IgD-negative memory B cell (primary cell): ENCODE data around the gene SYT6. TPM values are rescaled to one million over a fixed set of nuclear protein-coding genes. Genes with fewer than 3 reads are reported as not detected.
"Not testable (repeated sequence)": the region's sequence is repeated elsewhere in the genome, so short reads cannot be mapped to it uniquely, and the experiment has no call there.

Experiments
- H3K27ac Mint-ChIP-seq, 3 donors: one replicate each; pipeline ENCODE4 v1.8.0; 2020 to 2022; ENCODE audit warnings: mild to moderate bottlenecking in 3 of 3, mixed read lengths in 3 of 3, moderate library complexity in 1 of 3
- H3K27me3 Mint-ChIP-seq: one replicate; pipeline ENCODE4 v1.8.0; 2021; ENCODE audit warnings: mixed read lengths
- H3K36me3 Mint-ChIP-seq: one replicate; pipeline ENCODE4 v1.8.0; 2020; ENCODE audit warnings: mild to moderate bottlenecking, mixed read lengths
- H3K4me1 Mint-ChIP-seq, 3 donors: one replicate each; pipeline ENCODE4 v1.8.0; 2020 to 2022; ENCODE audit warnings: mixed read lengths in 3 of 3, mild to moderate bottlenecking in 1 of 3
- H3K4me3 Mint-ChIP-seq, 4 donors: one replicate each; pipeline ENCODE4 v1.8.0; 2020 to 2022; ENCODE audit warnings: mild to moderate bottlenecking in 4 of 4, mixed read lengths in 4 of 4, moderate library complexity in 3 of 4
- H3K9me3 Mint-ChIP-seq, 3 donors: one replicate each; pipeline ENCODE4 v1.8.0; 2020 to 2021; ENCODE audit warnings: mixed read lengths in 3 of 3, mild to moderate bottlenecking in 1 of 3
- polyA plus RNA-seq: library from polyadenylated mRNA; unstranded; fragments of 300-500 nt; fragmentation: Illumina TruSeq; gene quantifications from one replicate; pipeline ENCODE4 v1.2.3, GENCODE V29; 2021

Gene SYT6
- polyA plus RNA-seq, 1 donor from 2014 or later, result not detected

GRCh38 chr1:114062477-114063099 lies 91.1 kb downstream of the SYT6 start:
- H3K36me3 Mint-ChIP-seq, result no peaks in the 10 kb centered on the region
- no peak overlapping the region for H3K27ac Mint-ChIP-seq
- H3K4me3 Mint-ChIP-seq, result no peak overlapping the region
- H3K27me3 Mint-ChIP-seq, result peaks cover 3% of the 10 kb centered on the region
- H3K9me3 Mint-ChIP-seq, result peaks cover 0 to 11% (median 3%) of the 10 kb centered on the region in 3 donors
- H3K4me1 Mint-ChIP-seq, result no peaks in the 10 kb centered on the region

- H3K4me3 Mint-ChIP-seq, result no peak overlapping the region
- H3K27me3 Mint-ChIP-seq, result peaks cover 5% of the 10 kb centered on the region
- H3K27ac Mint-ChIP-seq, result no peak overlapping the region
- peaks cover 0 to 15% (median 3%) of the 10 kb centered on the region in 3 donors for H3K9me3 Mint-ChIP-seq
- no peaks in the 10 kb centered on the region for H3K36me3 Mint-ChIP-seq
- no peaks in the 10 kb centered on the region for H3K4me1 Mint-ChIP-seq
Measured at GRCh38 chr1:114061121-114061830, 92.4 kb downstream of the SYT6 start.

- peaks cover 0 to 15% (median 3%) of the 10 kb centered on the region in 3 donors for H3K9me3 Mint-ChIP-seq
Measured at GRCh38 chr1:114058236-114058635, 95.4 kb downstream of the SYT6 start.

GRCh38 chr1:114054148-114054547 lies 99.5 kb downstream of the SYT6 start:
- H3K27ac Mint-ChIP-seq, result no peak overlapping the region
- H3K9me3 Mint-ChIP-seq, result peaks cover 0 to 5% (median 0%) of the 10 kb centered on the region in 3 donors
- peaks cover 2% of the 10 kb centered on the region for H3K27me3 Mint-ChIP-seq
- H3K36me3 Mint-ChIP-seq, result no peaks in the 10 kb centered on the region
- H3K4me1 Mint-ChIP-seq, result no peaks in the 10 kb centered on the region
- no peak overlapping the region for H3K4me3 Mint-ChIP-seq

More at GRCh38 chr1:114058236-114058635, 95.4 kb downstream of the SYT6 start:
- H3K27me3 Mint-ChIP-seq, H3K27ac Mint-ChIP-seq, H3K4me1 Mint-ChIP-seq, H3K36me3 Mint-ChIP-seq: not testable (repeated sequence)
- H3K4me3 Mint-ChIP-seq, result peak overlapping the region in 1 of 4 donors; percentile 13

- no peaks in the 10 kb centered on the region for H3K4me1 Mint-ChIP-seq
- peaks cover 0 to 3% (median 0%) of the 10 kb centered on the region in 3 donors for H3K9me3 Mint-ChIP-seq
- no peaks in the 10 kb centered on the region for H3K36me3 Mint-ChIP-seq
- H3K27ac Mint-ChIP-seq, result no peak overlapping the region
- H3K27me3 Mint-ChIP-seq, result peaks cover 5% of the 10 kb centered on the region
- no peak overlapping the region for H3K4me3 Mint-ChIP-seq
Measured at GRCh38 chr1:114048232-114048631, 105.4 kb downstream of the SYT6 start.

GRCh38 chr1:114043548-114043947 lies 110.1 kb downstream of the SYT6 start:
- peaks cover 0 to 3% (median 0%) of the 10 kb centered on the region in 3 donors for H3K9me3 Mint-ChIP-seq
- no peak overlapping the region for H3K27ac Mint-ChIP-seq
- H3K4me1 Mint-ChIP-seq, result no peaks in the 10 kb centered on the region
- peaks cover 5% of the 10 kb centered on the region for H3K27me3 Mint-ChIP-seq
- no peaks in the 10 kb centered on the region for H3K36me3 Mint-ChIP-seq
- H3K4me3 Mint-ChIP-seq, result no peak overlapping the region

GRCh38 chr1:114043054-114043453 lies 110.6 kb downstream of the SYT6 start:
- Mint-ChIP-seq H3K27me3 (peaks cover 3% of the 10 kb centered on the region), H3K4me1 (no peaks in the 10 kb centered on the region), H3K36me3 (no peaks in the 10 kb centered on the region), H3K27ac (no peak overlapping the region), H3K4me3 (no peak overlapping the region), H3K9me3 (peaks cover 0 to 3% (median 0%) of the 10 kb centered on the region in 3 donors)

- Mint-ChIP-seq H3K4me1 (no peaks in the 10 kb centered on the region), H3K9me3 (no peaks in the 10 kb centered on the region), H3K27ac (no peak overlapping the region), H3K4me3 (no peak overlapping the region), H3K36me3 (no peaks in the 10 kb centered on the region), H3K27me3 (no peaks in the 10 kb centered on the region)
Measured at GRCh38 chr1:114040273-114041015, 113.2 kb downstream of the SYT6 start.

Other genes with a start within 250 kb of the SYT6 start
- 13.2 TPM for gene AP4B1, start 249.1 kb downstream of the SYT6 start, polyA plus RNA-seq
- gene DCLRE1B, start 248.5 kb downstream of the SYT6 start, polyA plus RNA-seq, result 3.6 TPM
- 6.1 TPM for gene HIPK1, start 224.5 kb downstream of the SYT6 start, polyA plus RNA-seq
- not detected for gene OLFML3, start 174.4 kb downstream of the SYT6 start, polyA plus RNA-seq